Jurkat, Clone E6-1 (cell line): ENCODE data around the gene IGSF9B.

Experiments used
- DNase-seq: peaks from one replicate; pipeline ENCODE4 v3.0.0-alpha.2; 2011; ENCODE audit warnings: low read depth, low spot score
- H3K4me3 ChIP-seq: 2 replicates; pipeline ENCODE4 v1.5.1; 2011; ENCODE audit warnings: mild to moderate bottlenecking, low read length, control low read depth, moderate library complexity

IGSF9B gene

DNA sequence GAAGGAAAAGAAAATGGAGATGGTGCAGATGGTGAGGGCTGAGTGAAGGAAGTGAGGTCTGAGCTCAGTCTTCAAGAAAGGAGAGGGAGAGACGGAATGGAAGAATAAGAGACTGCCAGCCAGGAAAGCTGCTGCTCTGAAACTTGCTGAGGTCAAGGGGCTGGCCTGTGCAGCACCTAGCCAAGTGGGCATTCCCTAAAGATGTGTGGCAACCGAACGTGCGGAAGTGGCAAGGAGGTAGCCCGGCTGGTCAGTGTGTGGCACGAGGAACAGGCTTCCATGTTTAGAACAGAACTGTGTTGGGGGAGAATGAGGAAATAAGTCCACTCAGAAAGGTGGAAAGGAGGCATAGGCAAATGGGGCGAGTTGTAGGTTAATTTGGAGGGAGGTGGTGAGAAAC is 7.6 kb upstream of the IGSF9B start:
- H3K4me3 ChIP-seq = no peak overlapping the region
- no peak for DNase-seq

DNA sequence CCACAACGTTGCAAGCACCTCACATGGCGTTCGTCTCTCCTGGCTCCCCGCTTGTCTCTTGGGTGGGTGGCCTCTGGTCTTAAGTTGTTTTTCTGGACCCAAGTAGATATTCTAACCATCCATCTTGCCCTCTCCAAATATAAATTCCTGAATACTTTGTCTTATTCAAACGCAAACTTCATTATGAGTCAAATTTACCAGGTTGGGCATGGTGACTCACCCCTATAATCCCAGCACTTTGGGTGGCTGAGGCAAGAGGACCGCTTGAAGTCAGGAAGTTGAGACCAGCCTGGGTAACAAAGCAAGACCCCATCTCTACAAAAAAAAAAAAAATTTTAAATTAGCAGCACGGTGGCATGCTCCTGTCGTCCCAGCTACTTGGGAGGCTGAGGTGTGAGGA is 5.1 kb upstream of the IGSF9B start:
- H3K4me3 ChIP-seq = no peak overlapping the region
- no peak for DNase-seq

DNA sequence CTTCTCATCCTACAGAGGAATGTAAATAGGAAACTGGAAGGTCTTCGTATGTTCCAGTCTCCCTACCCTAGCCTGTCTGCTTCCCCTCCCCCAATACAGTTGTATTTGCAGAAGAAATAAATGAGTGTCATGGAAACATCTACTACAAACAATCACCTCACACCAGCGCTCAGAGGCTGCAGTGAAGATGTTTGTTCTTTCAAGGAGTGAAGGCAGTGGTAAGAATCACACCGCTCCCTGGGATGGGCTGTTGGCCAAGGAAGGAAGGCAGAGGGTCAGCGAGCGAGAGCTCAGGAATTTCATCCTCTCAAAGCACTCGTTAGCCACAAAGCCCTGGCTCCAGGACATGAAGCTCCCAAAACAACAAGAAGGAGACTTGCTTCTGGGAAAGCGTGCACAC is 1.1 kb upstream of the IGSF9B start:
- H3K4me3 ChIP-seq = no peak overlapping the region
- no peak for DNase-seq

DNA sequence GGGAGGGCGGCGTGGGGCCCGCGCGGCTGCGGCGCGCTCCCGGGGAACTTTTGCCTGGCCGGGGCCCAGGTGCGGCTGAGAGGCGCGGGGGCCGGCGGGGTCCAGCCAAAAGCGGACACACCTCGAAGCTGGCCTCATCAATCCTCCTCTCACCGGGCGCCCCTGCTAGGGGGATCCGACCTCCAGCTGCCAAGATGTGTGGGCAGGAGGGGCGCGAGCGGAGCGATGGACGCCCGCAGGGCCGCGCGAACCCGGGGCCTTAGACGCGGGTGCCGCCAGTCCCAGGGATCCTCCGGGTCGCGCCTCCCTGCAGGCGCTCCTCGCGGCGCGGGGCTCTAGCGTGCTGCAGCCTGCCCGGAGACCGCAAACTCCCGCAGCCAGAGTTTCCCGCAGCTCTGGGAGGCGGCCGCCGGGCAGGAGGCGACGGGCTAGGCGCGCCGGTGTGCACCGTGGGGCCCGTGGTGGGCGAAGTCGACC is 785 bp downstream of the IGSF9B start:
- no peak for DNase-seq
- H3K4me3 ChIP-seq = peak overlapping the region; percentile 76

DNA sequence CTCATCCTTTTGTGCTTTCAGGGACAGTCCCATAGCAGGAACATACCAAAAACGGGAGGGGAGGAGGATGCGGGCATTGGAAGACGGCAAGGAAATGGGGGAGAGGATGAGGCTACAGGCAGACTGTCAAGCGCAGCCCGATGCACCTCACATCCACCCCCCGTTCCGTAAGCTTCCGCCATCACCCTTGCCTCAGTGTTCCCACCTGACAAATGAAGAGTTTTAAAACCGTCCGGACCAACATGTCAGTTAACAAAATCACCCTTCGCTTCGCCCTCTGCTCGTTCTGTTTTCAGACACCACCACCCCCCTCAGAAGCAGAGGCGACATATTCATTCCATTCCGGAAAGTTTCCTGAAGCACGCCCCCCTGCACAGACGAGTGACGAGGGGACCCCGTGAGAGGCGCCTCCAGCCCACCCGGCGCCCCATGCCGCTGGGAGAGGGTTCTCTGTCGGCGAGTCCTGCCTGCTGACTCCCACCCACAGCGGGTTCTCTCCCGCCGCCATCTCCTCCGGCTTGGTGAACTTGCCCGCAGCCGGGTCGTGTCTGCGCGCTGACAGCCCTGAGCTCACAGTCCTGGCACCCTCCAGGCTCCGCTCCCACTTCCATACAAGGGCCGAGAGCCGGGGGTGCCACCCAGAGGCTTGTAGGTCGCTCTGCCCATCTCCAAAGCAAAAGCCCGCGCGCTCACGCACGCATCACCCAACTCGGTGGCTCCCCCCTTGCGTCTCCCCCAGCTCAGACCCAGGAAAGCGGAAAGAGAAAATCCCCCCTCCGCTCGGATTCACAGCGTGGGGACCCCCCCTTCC is 1.5 kb downstream of the IGSF9B start:
- no peak overlapping the region for H3K4me3 ChIP-seq

DNA sequence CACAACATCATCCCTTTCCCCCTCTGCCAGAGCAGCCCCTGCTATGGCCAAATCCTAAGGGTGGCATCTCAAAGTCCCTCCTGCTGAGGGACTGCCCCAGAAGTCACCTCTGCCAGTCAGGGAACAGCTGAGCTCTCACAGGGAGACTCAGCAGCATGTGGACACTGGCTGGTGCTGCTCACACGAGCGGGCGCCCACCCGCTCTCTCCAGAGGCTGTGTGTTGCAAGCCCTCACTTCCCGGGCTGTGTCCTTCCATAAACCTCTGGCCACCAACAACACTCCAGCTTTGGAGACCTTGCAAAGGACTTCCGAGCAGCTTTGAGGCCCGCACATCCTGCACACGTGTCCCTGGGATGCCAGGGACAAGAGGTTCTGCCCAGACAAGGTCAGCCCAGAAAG is 2.8 kb downstream of the IGSF9B start:
- H3K4me3 ChIP-seq = no peak overlapping the region
- DNase-seq = no peak

More for the DNA sequence above, 1.5 kb downstream of the IGSF9B start:
- no peak for DNase-seq

DNA sequence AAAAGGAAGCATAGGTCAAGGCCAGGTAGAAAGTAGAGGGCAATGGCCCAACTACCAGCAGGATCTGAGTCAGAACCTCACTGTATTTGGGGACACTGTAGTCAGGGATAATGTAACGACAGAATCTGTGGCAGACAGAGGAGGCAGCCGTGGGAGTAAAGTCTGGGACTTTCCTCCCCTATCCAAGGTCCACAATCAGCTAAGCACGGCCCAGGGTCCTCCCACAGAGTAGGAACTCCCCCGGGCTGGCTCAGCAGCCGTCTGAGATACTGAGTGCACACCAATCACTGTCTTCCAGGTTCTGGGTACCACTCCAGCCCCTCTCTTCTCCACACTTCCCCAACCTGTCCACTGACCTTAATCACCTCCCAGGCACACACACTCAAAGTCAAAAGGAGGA is 3.2 kb downstream of the IGSF9B start:
- no peak overlapping the region for H3K4me3 ChIP-seq
- no peak for DNase-seq

DNA sequence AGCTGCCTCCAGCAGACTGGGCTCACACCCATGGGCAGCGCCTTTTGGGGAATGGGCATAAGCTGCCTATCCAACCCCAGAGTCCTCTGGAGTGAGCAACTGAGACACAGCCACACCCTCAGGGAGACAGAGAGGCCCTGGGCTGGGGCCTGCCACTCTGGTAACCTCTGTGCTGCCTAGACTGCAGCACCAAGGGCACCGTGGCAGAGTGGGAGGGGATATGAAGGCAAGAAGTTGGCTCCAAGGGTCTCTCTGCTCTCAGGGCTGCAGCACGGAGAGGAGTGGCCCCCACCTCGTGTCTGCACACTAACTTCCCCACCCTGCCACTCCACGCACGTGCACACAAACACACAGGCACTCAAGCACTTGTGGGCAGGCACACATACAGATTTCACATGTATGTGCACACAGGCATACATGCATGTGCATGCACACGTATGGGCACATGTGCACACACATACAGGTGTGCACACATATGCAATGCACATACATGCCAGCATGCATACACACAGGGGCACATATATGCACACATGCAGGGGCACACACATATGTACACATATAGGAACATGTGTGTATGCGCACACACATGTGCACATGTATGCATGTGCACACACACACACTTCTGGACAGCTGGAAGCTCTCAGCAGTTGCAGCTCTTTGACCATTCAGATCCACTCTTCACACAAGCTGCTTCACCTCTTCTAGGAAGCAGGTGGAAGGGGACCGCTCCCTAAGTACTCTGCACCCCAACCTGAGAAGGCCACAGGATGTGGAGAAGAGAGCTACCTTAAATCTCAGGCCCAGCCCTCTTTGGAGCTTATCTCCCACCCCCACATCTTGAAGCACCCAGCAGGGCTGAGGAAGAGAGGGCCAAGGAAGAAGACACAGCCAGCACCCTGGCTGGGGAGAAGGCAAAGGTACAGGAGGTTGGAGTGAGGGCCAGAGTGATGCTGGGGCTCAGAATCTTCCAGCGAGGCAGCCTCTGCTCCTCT is 4.3 kb downstream of the IGSF9B start:
- H3K4me3 ChIP-seq = no peak overlapping the region
- DNase-seq = no peak

DNA sequence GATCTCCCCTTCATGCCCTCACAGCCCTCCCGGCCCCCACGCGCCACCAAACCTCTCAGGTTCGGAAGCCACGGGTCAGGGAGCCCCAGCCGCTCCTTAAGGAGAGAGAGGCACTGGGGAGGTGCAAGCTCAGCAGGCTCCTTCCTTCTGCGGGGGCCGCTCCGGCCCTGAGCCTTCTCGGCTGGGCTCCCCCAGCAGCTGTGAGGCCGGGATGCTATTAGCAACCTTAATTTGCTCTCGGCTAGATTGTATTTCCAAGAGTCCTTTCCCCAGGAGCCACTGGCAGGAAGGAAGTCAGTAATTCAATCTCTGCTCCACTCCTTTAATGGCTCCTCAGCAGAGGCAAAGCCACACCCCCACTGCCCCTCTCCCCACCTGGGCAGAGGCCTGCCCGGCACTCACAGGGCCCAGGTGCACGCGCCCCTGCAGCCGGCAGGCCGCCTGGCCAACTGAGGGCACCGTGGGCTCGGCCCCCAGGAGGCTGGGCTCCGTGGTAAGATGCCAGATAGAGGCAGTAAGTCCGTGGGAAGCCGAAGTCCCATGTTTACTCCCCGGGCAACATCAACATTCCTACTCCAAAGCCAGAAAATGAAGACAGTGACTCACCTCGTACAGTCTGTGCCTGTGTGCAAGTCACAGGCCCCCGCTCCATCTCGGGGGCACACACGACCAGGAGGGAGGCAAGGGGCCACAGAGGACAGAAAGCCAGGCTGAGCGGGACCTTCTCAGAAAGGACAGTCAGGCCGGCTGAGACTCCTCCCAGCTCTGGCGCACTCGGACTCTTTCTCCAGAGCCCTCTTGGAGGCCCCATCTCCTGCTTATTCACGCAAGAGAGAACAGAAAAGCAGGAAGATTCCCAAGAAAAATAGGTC is 5.2 kb downstream of the IGSF9B start:
- no peak for DNase-seq
- no peak overlapping the region for H3K4me3 ChIP-seq

DNA sequence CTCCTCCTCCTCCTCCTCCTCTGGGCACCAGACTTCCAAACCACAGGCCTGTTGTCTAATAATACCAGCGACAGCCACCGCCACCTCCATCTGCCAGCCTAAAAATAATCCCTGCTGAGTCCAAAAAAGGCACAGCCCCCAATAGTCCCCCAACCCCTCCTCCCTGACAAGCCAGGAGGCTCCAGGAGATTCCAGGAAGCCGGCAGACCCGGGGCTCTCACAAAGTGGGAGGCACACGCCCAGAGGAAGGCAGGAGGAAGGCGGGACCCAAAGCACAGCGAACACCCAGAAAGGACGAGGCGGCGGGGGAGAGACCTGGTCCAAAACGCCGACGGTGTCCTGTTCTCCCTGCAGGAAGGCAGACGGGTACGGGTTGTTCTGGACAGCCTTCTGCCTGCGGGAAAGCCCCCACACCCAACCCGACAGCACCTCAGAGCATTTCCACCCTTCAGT is 5.9 kb downstream of the IGSF9B start:
- H3K4me3 ChIP-seq = no peak overlapping the region
- DNase-seq = no peak

DNA sequence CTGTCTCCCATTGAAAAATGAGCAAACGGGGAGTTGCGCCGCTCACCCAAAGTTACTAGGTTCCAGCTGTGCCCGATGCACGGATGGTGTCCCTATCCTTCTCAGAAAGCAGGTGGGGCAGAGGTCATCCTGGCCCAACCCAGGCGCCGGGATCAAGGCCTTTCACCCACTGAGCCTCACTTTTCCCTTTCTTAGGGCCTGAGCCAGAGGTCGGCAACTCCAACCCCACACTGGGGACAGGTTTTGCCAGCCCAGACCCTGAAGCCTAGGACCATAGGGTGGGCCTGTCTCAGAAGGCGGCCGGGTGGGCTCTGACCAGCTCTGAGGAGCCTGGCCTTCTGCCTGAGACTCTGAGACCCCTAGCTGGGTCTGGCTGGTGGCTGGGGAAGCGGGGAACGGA is 6.3 kb downstream of the IGSF9B start:
- H3K4me3 ChIP-seq = no peak overlapping the region
- no peak for DNase-seq

DNA sequence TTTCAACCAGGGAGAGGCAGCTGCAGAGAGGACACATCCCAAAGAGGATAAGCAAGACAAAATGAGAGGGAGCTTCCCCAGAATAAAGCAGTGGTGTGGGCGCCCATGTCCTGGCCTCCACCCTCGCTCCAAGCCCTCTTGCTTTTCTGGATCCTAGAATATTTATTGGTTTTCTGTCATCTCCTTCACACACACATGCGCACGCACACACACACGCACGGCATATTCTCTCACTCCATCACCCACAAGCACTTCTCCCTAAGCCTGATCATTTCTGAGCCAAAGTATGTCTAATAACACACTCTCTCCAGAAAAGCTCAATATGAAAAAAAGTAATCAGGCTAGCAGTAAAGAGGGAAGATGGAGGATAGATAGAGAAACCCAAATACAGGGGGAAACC is 7.6 kb downstream of the IGSF9B start:
- no peak overlapping the region for H3K4me3 ChIP-seq
- DNase-seq = no peak

DNA sequence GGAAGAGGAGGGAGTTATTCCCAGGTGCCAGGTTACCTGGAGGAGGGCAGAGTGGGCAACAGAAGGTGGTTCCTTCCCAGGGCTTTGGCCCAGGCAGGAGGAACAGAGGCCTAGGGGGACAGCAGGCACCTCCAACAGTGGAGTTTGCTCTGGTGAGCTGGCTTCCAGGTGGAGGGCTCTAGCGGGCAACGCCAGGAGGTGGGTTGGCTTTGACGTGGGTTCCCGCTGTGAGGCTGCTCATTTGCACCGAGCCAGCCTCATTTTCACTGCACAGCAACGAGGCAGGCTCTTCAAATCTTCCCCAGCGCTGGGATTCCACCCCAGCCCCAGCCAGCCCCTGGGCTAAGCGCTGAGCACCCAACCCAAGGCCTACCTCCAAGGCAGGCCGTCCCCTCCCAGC is 8.1 kb downstream of the IGSF9B start:
- no peak overlapping the region for H3K4me3 ChIP-seq
- no peak for DNase-seq

DNA sequence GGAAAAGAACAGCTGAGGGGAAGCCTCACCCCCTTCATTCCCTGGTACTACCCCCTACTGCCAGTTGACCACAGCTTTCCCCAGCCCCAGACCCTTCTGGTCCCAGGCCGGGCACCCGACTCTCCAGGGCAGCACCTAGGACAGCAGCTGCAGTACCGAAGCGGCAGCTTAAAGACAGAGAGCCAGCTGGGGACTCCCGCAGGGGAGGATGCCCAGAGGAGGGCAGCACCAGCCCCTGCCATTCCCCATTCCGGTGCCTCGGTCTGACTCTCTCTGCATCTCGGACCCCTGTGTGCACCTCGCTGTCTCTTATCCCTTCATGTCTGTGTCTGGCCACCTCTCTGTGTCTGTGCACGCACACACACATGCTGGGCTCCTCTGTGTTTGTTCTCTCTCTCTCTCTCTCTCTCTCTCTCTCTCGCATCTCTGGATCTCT is 9.4 kb downstream of the IGSF9B start:
- H3K4me3 ChIP-seq = no peak overlapping the region
- peak; percentile 52 for DNase-seq

DNA sequence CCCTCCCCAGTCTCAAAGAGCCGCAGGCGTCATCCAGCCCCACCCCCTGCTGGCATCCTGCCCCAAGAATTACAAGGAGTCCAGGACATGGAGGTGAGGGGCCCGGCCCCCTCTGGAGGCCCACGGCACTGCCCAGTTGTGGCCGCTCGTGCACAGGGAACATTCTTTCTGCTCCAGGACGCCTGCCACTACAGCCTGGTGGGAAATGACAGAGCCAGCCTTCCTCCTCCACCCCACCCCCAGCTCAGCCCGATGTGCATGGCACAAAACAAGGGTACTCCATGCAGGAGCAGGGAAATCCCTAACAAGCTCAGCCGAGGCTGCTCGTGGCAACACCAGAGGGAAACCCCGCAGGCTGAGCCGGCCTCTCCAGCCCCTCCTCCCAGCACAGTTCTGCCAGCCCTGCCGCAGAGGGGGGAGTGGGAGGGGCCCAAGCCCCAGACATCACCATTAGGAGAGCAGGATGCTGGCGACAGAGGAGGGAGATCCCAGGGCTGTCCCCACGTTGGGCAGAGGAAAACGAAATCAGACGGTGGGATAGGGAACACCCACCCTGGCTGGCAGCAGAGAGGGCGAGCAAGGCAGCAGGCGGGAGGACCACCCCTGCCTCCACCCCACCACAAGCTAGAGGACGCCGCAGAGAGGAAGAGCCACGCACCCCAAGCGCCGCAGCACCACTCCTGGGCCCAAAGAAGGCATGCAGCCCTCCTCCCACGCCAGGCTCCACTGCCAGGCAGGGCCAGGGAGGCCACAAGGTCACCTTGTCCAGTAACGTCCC is 10.0 kb downstream of the IGSF9B start:
- no peak overlapping the region for H3K4me3 ChIP-seq
- no peak for DNase-seq

DNA sequence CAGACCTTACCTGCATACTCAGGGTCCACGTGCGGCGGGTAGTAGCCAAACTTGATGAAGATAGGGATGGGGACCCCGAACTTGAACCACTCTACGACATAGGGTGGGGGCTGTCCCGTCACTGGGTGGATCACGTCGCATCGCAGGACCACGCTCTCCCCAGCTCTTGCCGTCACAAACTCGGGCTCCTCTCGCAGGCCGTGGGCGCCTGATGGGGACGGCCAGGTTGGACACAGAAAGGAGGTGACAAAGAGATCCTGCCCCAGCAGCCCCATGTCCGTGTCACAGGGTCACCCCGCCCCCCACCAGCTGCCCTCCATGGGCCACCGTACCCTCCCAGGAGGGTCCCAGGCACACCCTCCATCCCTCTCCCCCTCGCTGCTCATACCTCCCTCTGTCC is 10.7 kb downstream of the IGSF9B start:
- H3K4me3 ChIP-seq = no peak overlapping the region; the same call in 1 of the 2 replicates
- no peak for DNase-seq

DNA sequence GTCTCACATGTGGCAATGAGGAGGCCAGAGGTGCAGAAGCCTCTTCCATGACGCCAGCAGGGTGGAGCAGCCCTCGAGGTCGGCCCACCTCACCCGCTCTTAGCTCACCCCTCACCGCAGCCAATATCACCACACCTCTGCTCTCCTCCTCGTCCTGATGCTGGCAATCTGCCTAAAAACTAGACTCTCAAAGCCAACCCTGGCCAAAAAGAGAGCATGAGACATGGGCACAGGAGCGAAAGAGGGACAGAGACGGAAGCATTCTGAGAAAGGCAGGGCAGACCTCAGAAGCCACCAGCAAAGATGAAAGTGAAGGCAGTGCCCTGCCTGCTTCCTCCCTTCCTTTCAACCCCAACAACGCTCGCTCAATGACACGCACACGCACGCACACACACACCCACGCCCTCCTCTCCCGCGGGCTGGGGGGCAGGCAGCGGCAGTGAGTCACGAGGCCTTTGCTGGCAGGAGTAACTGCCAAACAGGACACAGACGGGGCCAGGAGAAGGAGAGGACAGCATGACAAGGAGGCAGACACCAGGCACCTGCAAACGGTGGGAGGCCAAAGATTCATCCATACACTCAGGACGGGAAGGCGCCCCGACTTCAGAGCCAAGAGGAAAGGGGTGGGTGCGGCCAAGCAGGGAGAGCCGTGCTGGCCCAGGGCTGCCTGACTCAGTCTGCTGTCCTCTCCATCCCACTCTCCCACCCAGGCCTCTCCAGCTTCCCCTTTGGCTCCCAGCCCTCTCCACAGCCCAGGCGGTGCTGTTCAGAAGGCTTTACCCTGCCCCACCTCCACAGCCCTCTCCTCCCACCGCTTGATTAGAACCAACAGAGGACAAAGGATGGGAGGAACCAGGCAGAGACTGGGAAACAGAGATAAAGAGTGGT is 11.4 kb downstream of the IGSF9B start:
- peak; percentile 84 for DNase-seq
- peak overlapping the region; percentile 38 for H3K4me3 ChIP-seq
